ENCODE data around the gene CHST3. TPM values are rescaled to one million over a fixed set of nuclear protein-coding genes. Genes with fewer than 3 reads are reported as not detected.

The CHST3 gene
- total RNA-seq, 1 experiment from 2014 or later: 44.6 TPM

DNA sequence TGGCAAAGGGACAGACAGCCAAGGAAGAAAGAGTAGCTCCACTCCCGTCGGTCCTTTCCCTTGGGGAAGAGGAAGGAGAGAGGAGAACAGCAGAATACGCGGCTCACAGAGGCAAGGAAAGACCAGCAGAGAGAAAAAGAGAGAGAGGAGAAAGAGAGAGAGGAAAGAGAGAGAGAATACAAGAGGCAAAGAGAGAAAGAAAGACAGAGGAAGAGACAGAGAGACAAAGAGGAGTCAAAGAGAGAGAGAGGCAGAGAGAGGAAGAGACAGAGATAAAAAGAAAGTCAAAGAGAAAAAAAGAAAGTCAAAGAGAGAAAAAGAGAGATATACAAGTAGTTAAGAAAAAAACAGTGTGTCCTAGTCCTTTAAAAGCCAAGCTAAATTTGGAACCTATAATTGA is 23.4 kb upstream of the CHST3 start:
- Histone ChIP-seq H3K4me3 (ENCODE audit: low read depth in 2 of 2, low read length in 2 of 2) (no peak overlapping the region), H3K4me1 (ENCODE audit: control insufficient read depth, insufficient read depth, low read length) (no peaks in the 10 kb centered on the region), H3K27me3 (ENCODE audit: control insufficient read depth, insufficient read depth, low read length) (no peaks in the 10 kb centered on the region), H3K36me3 (ENCODE audit: control insufficient read depth, insufficient read depth, low read length) (no peaks in the 10 kb centered on the region), H3K9me3 (ENCODE audit: control insufficient read depth, insufficient read depth, low read depth, low read length) (peaks cover 9% of the 10 kb centered on the region; the same call in 1 of the 2 replicates), H3K27ac (ENCODE audit: low read length) (no peak overlapping the region)
- intact Hi-C loops (cut with micrococcal nuclease; ENCODE audit: unreplicated experiment): no loop called here
- BruUV-seq (replicated peaks): no TSS peak
- TF ChIP-seq POLR2AphosphoS5 (IDR thresholded peaks at IDR 0.05; ENCODE audit: low read depth, low read length): no peak
- TF ChIP-seq, protein P1, sequence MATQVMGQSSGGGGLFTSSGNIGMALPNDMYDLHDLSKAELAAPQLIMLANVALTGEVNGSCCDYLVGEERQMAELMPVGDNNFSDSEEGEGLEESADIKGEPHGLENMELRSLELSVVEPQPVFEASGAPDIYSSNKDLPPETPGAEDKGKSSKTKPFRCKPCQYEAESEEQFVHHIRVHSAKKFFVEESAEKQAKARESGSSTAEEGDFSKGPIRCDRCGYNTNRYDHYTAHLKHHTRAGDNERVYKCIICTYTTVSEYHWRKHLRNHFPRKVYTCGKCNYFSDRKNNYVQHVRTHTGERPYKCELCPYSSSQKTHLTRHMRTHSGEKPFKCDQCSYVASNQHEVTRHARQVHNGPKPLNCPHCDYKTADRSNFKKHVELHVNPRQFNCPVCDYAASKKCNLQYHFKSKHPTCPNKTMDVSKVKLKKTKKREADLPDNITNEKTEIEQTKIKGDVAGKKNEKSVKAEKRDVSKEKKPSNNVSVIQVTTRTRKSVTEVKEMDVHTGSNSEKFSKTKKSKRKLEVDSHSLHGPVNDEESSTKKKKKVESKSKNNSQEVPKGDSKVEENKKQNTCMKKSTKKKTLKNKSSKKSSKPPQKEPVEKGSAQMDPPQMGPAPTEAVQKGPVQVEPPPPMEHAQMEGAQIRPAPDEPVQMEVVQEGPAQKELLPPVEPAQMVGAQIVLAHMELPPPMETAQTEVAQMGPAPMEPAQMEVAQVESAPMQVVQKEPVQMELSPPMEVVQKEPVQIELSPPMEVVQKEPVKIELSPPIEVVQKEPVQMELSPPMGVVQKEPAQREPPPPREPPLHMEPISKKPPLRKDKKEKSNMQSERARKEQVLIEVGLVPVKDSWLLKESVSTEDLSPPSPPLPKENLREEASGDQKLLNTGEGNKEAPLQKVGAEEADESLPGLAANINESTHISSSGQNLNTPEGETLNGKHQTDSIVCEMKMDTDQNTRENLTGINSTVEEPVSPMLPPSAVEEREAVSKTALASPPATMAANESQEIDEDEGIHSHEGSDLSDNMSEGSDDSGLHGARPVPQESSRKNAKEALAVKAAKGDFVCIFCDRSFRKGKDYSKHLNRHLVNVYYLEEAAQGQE (IDR thresholded peaks at IDR 0.05; ENCODE audit: insufficient read depth in 1 of 2, low read depth in 2 of 2, low read length in 1 of 2): no peak
- no peak for TF ChIP-seq TCF7L2 (IDR thresholded peaks at IDR 0.05; ENCODE audit: low read depth, low read length)
- TF ChIP-seq SIN3A (IDR thresholded peaks at IDR 0.05; ENCODE audit: borderline replicate concordance, insufficient read depth, low read depth, low read length): no peak
- ChIA-PET CTCF (interaction anchor here (0.7 kb wide), 1 partner anchor 314 kb away, joined by 4 read pairs; no protein-coding TSS in a partner anchor), POLR2A (no interaction called here)
- ATAC-seq (no peak), DNase-seq (ENCODE audit: low read depth, low spot score) (no peak)
- in situ Hi-C loops (cut with HindIII; ENCODE audit: low pct_unique_long_range_greater_than_20kb, low sequenced_read_pairs): no loop called here

DNA sequence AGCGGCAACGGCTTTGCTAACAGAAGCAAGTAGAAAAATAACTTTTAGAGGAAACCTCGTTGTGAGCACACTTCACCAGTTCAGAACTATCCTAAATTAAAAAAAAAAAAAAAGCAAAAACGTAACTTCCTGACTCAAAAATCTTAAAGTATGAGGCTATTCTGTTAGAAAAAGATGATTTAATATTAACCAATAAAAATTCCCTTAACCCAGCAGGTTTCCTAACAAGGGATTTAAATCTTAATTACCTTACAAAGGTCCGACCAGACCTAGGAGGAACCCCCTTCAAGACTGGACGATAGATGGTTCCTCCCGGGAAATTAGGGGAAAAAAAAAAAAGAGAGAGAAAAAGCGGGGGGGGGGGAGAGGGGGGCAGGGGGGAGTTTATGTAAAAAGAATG is 22.9 kb upstream of the CHST3 start:
- Histone ChIP-seq H3K27ac (ENCODE audit: low read length) (no peak overlapping the region), H3K4me1 (ENCODE audit: control insufficient read depth, insufficient read depth, low read length) (no peaks in the 10 kb centered on the region), H3K9me3 (ENCODE audit: control insufficient read depth, insufficient read depth, low read depth, low read length) (peaks cover 14% of the 10 kb centered on the region; the same call in 1 of the 2 replicates), H3K4me3 (ENCODE audit: low read depth in 2 of 2, low read length in 2 of 2) (no peak overlapping the region), H3K36me3 (ENCODE audit: control insufficient read depth, insufficient read depth, low read length) (no peaks in the 10 kb centered on the region), H3K27me3 (ENCODE audit: control insufficient read depth, insufficient read depth, low read length) (no peaks in the 10 kb centered on the region)
- CTCF ChIA-PET: no interaction called here
- POLR2A ChIA-PET: no interaction called here
- intact Hi-C loops (cut with micrococcal nuclease; ENCODE audit: unreplicated experiment): no loop called here
- TF ChIP-seq POLR2AphosphoS5 (IDR thresholded peaks at IDR 0.05; ENCODE audit: low read depth, low read length) (no peak), SIN3A (IDR thresholded peaks at IDR 0.05; ENCODE audit: borderline replicate concordance, insufficient read depth, low read depth, low read length) (no peak), TCF7L2 (IDR thresholded peaks at IDR 0.05; ENCODE audit: low read depth, low read length) (no peak)
- TF ChIP-seq, protein P2, sequence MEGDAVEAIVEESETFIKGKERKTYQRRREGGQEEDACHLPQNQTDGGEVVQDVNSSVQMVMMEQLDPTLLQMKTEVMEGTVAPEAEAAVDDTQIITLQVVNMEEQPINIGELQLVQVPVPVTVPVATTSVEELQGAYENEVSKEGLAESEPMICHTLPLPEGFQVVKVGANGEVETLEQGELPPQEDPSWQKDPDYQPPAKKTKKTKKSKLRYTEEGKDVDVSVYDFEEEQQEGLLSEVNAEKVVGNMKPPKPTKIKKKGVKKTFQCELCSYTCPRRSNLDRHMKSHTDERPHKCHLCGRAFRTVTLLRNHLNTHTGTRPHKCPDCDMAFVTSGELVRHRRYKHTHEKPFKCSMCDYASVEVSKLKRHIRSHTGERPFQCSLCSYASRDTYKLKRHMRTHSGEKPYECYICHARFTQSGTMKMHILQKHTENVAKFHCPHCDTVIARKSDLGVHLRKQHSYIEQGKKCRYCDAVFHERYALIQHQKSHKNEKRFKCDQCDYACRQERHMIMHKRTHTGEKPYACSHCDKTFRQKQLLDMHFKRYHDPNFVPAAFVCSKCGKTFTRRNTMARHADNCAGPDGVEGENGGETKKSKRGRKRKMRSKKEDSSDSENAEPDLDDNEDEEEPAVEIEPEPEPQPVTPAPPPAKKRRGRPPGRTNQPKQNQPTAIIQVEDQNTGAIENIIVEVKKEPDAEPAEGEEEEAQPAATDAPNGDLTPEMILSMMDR (IDR thresholded peaks at IDR 0.05): no peak
- TF ChIP-seq, protein P1 (IDR thresholded peaks at IDR 0.05; ENCODE audit: insufficient read depth in 1 of 2, low read depth in 2 of 2, low read length in 1 of 2): no peak
- ATAC-seq (no peak), DNase-seq (ENCODE audit: low read depth, low spot score) (no peak)
- no TSS peak for BruUV-seq (replicated peaks)
- in situ Hi-C loops (cut with HindIII; ENCODE audit: low pct_unique_long_range_greater_than_20kb, low sequenced_read_pairs): no loop called here

Data from Panc1 (cell line).